GM12872 (cell line): ENCODE measurements around the gene RUBCNL.

Experiments
- CTCF ChIP-seq: IDR thresholded peaks from 3 replicates; pipeline ENCODE4 v1.5.1; 2011; ENCODE audit warnings: low read depth, mild to moderate bottlenecking, low read length, moderate library complexity; ENCODE audit not compliant: insufficient read depth

Gene RUBCNL

DNA sequence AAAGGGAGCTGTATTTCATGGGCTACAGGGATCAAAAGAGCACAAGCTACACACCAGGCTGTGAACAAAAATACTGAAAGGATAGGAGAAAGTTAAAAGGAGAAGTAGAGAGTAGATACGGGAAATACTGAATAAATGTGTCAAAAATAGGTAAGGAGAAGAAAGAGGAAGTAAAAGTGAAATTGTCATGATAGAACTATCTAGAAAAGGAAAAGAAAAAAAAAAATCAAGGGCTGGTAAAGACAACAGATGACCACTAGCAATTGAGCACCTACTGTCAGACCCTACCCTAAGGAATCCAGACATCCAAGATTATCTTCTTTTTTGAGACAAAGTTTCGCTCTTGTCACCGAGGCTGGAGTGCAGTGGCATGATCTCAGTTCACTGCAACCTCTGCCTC lies 4.8 kb downstream of the RUBCNL start:
- TF ChIP-seq CTCF = no peak

GRCh38 chr13:46380242-46380641 lies 6.8 kb downstream of the RUBCNL start:
- TF ChIP-seq CTCF = no peak

DNA sequence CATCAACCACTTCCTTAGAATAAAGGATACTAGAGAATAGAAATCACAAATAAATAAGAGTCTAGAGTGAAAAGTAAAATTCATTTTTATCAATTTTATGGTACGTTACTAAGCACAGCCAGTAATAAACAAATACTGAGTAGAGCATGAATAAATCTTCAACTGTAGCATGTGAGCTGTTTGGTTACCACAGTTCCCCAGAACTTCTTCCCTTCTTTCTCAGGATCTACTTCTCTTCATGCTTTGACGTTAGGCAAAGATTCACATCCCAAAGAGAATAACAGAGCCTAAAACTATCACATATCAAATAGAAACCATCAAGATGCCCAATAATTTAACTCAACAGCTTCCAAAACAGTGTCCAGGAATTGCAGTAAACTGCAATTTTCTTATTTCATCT lies 7.4 kb downstream of the RUBCNL start:
- TF ChIP-seq CTCF = no peak

- no peak for TF ChIP-seq CTCF
Measured at GRCh38 chr13:46378411-46378810, 8.6 kb downstream of the RUBCNL start.

- TF ChIP-seq CTCF = no peak
Measured at GRCh38 chr13:46377554-46377953, 9.5 kb downstream of the RUBCNL start.

DNA sequence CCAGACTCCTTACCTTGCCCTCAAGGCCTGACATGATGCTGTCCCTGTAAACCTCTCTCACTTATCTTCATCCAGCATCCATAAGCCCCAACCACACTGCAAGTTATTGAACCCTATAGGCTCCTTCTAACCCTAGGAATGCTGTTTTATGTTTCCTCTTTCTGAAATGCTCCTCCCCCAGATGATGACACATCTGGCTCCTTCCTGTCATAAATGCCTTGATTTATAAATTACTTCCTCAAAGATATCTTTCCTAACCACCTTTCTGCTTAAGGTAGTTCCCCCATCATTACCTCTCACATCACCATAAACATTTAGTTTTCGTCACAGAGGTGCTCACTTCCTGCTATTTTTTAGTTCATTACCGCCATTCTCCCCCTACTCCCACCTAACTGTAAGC lies 12.3 kb downstream of the RUBCNL start:
- no peak for TF ChIP-seq CTCF

- TF ChIP-seq CTCF = no peak
Measured at GRCh38 chr13:46373623-46374022, 13.4 kb downstream of the RUBCNL start.

- no peak for TF ChIP-seq CTCF
Measured at GRCh38 chr13:46372071-46372470, 15.0 kb downstream of the RUBCNL start.
